Lung (tissue), 12 donors: Measurements from ENCODE around the gene PYCR2. TPM values are rescaled to one million over a fixed set of nuclear protein-coding genes. Genes with fewer than 3 reads are reported as not detected.

Experiments used
- ATAC-seq: fragments of 200-7000 bp; cut with Tn5 transposase; one replicate; pipeline ENCODE4 v1.9.1; 2020; ENCODE audit warnings: moderate number of reproducible peaks; ENCODE audit not compliant: insufficient read depth, low FRiP score
- DNase-seq, 3 donors: peaks; one replicate each; pipeline ENCODE4 v3.0.0-alpha.2; 2013 to 2017
- H3K27ac ChIP-seq, 2 donors: one replicate each; pipeline ENCODE4 v1.5.1; 2013; ENCODE audit warnings: mild to moderate bottlenecking in 2 of 2, moderate library complexity in 2 of 2, control low read depth in 1 of 2, inconsistent platforms in 1 of 2, low read depth in 1 of 2, low read length in 1 of 2
- H3K27me3 ChIP-seq, 3 donors: one replicate each; pipeline ENCODE4 v1.5.1; 2013; ENCODE audit warnings: low read length in 2 of 3; ENCODE audit not compliant: control insufficient read depth in 3 of 3, insufficient read depth in 3 of 3
- H3K36me3 ChIP-seq, 4 donors: one replicate each; pipeline ENCODE4 v1.5.1; 2013; ENCODE audit warnings: low read length in 4 of 4, mild to moderate bottlenecking in 1 of 4, moderate library complexity in 1 of 4; ENCODE audit not compliant: control insufficient read depth in 4 of 4, insufficient read depth in 4 of 4
- H3K4me1 ChIP-seq, 5 donors: one replicate each; pipeline ENCODE4 v1.5.1; 2013; ENCODE audit warnings: low read length in 5 of 5, mild to moderate bottlenecking in 2 of 5, moderate library complexity in 1 of 5; ENCODE audit not compliant: control insufficient read depth in 5 of 5, insufficient read depth in 5 of 5
- H3K4me3 ChIP-seq: one replicate; pipeline ENCODE4 v1.5.1; 2013; ENCODE audit warnings: mild to moderate bottlenecking, control low read depth, moderate library complexity
- H3K9ac ChIP-seq, 2 donors: one replicate each; pipeline ENCODE4 v1.5.1; 2013; ENCODE audit warnings: low read length in 2 of 2, control low read depth in 1 of 2; ENCODE audit not compliant: insufficient read depth in 1 of 2
- H3K9me3 ChIP-seq, 4 donors: one replicate each; pipeline ENCODE4 v1.5.1; 2013; ENCODE audit warnings: low read length in 3 of 4, mild to moderate bottlenecking in 1 of 4, moderate library complexity in 1 of 4; ENCODE audit not compliant: control insufficient read depth in 4 of 4, insufficient read depth in 3 of 4
- CTCF ChIP-seq: IDR thresholded peaks from 2 replicates; pipeline ENCODE4 v1.5.1; 2012; ENCODE audit warnings: mild to moderate bottlenecking; ENCODE audit errors: control extremely low read depth, extremely low read depth
- WGBS, 2 donors: extraction: QIAGEN DNeasy Blood & Tissue Kit; methylation state at CpG; one replicate each; pipeline ENCODE4 v1.1.7; 2013; 5-methylcytosine and 5-hydroxymethylcytosine counted together
- polyA plus RNA-seq, 2 donors: library from polyadenylated mRNA; stranded (reverse); fragments of 200-250 nt; gene quantifications; one replicate each; pipeline ENCODE4 v1.2.1, GENCODE V29; 2013
- total RNA-seq, 2 donors: library from RNA; depleted of rRNA in 1 of 2; stranded (reverse); fragments of >200 nt in 1 of 2; gene quantifications; one replicate each; pipeline ENCODE4 v1.2.1, GENCODE V29; 2014 to 2021
- donor health status: control.
- donor health status: control.
- donor health status: Bipolar disorder and iron deficiency.
- donor health status: healthy.
- donor health status: DM: yes; HTN: yes; CAD: no.

Gene PYCR2
- total and polyA plus RNA-seq, 4 donors, result 32.6 to 105 (median 84.8) TPM

GRCh38 chr1:225881959-225882693 lies 41.9 kb downstream of the PYCR2 start, which contains the start of gene TMEM63A:
TMEM63A (minus strand) TSS chr1:225882380; CDS start chr1:225877580, 4,800 bp downstream.
- Histone ChIP-seq H3K4me3 (peak within 1 kb of the TSS; percentile 96), H3K4me1 (peaks cover 20 to 44% (median 27%) of the 10 kb centered on the region in 5 donors), H3K27ac (peak within 1 kb of the TSS; percentile 79 to 97), H3K36me3 (peaks cover 0 to 11% (median 5%) of the 10 kb centered on the region in 4 donors), H3K9me3 (no peaks in the 10 kb centered on the region), H3K27me3 (no peaks in the 10 kb centered on the region), H3K9ac (peak within 1 kb of the TSS; percentile 77 to 85)
- peak; percentile 15 for TF ChIP-seq CTCF
- peak; percentile 94 to 96 (median 95) for DNase-seq
- 0 to 1% methylated on average over 52 to 64 of the region's 64 CpGs for WGBS, 2 donors
- peak; percentile 82 for ATAC-seq

- peak overlapping the region; percentile 79 to 97 for H3K27ac ChIP-seq
- peaks cover 0 to 15% (median 8%) of the 10 kb centered on the region in 4 donors for H3K36me3 ChIP-seq
- DNase-seq, result peak in 2 of 3 donors; percentile 40 to 61
- H3K9me3 ChIP-seq, result no peaks in the 10 kb centered on the region
- H3K9ac ChIP-seq, result peak overlapping the region; percentile 77 to 85
- H3K27me3 ChIP-seq, result no peaks in the 10 kb centered on the region
- no peak for TF ChIP-seq CTCF
- H3K4me3 ChIP-seq, result peak overlapping the region; percentile 96
- peaks cover 20 to 44% (median 27%) of the 10 kb centered on the region in 5 donors for H3K4me1 ChIP-seq
- WGBS, 2 donors, result 5 to 6% methylated on average over 25 of the region's 25 CpGs
- ATAC-seq, result peak; percentile 32
Observed at GRCh38 chr1:225881081-225881958, 42.7 kb downstream of the PYCR2 start.

- Histone ChIP-seq H3K36me3 (peaks cover 0 to 15% (median 8%) of the 10 kb centered on the region in 4 donors), H3K9me3 (no peaks in the 10 kb centered on the region), H3K27ac (peak overlapping the region in 1 of 2 donors; percentile 97), H3K4me3 (peak overlapping the region; percentile 96), H3K4me1 (peaks cover 20 to 44% (median 27%) of the 10 kb centered on the region in 5 donors), H3K9ac (peak overlapping the region in 1 of 2 donors; percentile 85), H3K27me3 (no peaks in the 10 kb centered on the region)
- no peak for TF ChIP-seq CTCF
- 41 to 47% methylated on average over 5 of the region's 5 CpGs for WGBS, 2 donors
- ATAC-seq (no peak), DNase-seq (no peak)
Observed at GRCh38 chr1:225880636-225881035, 43.4 kb downstream of the PYCR2 start.
